GM12874 (cell line): ENCODE measurements around the gene CDC42EP3.

Source experiments
- TF ChIP-seq, protein P1 (sequence below): IDR thresholded peaks from 2 replicates; pipeline ENCODE4 v1.5.1; 2011; ENCODE audit warnings: low read depth, mild to moderate bottlenecking, control low read depth, low read length, moderate library complexity; ENCODE audit not compliant: insufficient read depth

Gene CDC42EP3

DNA sequence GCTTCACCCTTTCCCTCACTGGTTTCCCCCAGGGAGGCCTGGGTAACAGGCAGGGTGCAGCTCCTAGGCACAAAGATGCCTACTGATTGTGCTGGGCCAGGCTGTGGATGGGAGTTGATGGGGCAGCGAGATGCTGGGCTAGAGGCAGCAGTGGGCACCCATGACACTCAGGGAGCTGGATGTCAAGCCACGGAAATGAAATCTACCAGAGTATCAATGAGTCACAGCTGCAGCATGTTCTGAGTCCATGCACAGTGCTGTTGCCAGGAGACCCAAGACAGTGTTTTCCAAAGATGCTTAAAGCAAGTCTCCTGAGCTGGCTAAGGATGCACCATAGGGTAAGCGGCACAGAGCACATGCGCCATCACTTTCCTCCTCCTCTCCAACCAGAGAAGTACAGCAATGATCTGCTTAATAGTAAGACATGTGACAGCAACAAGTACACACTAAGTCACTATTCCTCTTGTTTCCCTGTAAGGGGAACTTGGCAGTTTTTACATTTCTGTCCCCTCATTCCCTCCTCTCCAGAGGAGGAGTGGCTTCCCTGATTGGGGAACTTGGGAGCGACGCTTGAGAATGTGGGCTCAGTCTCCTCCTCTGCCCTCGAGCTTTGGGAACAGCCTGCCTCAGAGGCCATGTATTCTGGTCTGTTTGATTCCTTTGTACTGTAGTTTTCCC lies 57.2 kb downstream of the CDC42EP3 start:
- TF ChIP-seq, protein P1, sequence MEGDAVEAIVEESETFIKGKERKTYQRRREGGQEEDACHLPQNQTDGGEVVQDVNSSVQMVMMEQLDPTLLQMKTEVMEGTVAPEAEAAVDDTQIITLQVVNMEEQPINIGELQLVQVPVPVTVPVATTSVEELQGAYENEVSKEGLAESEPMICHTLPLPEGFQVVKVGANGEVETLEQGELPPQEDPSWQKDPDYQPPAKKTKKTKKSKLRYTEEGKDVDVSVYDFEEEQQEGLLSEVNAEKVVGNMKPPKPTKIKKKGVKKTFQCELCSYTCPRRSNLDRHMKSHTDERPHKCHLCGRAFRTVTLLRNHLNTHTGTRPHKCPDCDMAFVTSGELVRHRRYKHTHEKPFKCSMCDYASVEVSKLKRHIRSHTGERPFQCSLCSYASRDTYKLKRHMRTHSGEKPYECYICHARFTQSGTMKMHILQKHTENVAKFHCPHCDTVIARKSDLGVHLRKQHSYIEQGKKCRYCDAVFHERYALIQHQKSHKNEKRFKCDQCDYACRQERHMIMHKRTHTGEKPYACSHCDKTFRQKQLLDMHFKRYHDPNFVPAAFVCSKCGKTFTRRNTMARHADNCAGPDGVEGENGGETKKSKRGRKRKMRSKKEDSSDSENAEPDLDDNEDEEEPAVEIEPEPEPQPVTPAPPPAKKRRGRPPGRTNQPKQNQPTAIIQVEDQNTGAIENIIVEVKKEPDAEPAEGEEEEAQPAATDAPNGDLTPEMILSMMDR = no peak

DNA sequence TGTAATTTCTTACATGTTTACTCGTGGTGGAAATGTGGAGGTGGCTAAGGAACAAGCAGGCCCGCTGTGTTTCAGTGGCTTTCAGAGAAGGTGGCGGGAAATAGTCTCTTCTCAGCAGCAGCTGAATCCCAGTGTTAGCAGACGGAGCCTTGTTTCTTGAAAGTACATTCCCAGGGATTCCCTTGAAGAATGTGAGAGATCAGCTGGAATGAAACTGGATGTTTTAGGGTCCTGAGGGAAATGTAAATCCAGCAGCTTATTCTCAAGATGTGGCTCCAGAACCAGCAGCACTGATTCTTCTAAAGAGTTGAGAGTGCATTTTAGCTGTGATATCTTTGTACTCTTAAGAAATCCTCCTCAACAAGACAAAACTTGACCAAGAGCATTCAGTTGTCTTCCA lies 59.1 kb downstream of the CDC42EP3 start:
- TF ChIP-seq, protein P1 = no peak

DNA sequence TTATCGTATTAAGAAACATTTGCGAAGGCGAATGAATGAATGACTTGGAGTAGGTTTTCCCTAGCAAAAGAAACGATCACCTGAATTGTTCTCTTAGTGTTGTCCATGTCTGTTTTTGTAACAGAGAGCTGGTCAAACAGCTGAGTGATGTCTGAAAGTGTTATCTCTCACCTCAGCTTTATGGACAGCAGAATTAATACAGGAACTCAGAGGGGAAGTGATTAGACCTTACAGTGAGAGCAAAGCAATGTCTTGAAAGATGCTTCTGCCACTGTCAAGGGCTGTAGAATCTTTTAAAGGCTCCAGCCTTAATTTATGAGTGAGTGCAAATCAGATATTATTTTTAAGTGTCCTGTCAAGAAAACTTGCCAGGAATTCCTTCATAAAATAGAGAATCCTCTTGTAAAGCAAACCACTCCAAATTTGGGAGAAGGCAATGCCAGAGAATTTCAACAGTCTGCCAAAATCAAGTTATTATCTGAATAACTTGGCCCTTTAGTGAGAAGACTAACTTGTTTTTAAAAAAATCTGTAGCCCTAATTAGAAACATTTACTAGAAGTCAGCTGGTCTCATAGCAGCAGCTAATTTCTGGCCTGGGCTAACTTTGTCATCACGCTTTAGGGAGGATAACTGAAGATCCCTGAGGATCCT lies 60.7 kb downstream of the CDC42EP3 start:
- TF ChIP-seq, protein P1 = no peak

DNA sequence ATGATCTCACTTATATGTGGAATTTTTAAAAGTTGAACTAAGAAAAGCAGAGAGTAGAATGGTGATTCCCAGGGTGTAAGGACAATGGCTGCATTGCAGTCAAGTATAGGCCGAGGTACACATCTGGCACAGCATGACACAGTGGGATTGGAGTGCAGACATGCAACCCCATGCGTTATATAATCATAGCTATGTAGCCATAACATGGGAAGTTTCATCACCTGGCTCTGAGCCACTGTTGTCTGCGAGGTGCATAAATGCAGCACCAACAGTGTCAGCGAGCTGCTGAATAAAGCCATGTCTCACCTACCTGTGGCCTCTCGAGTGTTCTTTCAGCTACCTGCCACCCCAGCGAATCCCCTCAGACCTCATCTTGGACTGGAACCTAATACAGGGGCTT lies 61.7 kb downstream of the CDC42EP3 start:
- TF ChIP-seq, protein P1 = no peak

DNA sequence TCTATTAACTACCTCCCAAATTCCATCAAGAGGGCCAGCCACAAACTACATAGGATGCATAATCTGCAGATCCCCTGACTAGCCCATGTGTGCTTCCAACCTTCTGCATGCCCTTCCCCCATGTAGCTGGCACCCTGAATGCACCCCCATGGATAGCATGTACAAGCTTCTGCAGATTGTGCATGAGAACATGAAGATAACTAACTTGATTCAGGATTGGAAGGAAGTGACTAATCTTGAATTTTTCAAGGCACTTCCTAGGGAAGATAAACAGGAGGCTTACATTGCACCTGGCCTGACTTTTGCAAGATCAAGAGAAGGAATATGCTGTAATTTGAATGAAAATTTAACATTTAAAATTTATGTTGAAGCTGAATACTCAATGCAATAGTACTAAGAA lies 66.7 kb downstream of the CDC42EP3 start:
- TF ChIP-seq, protein P1 = no peak

DNA sequence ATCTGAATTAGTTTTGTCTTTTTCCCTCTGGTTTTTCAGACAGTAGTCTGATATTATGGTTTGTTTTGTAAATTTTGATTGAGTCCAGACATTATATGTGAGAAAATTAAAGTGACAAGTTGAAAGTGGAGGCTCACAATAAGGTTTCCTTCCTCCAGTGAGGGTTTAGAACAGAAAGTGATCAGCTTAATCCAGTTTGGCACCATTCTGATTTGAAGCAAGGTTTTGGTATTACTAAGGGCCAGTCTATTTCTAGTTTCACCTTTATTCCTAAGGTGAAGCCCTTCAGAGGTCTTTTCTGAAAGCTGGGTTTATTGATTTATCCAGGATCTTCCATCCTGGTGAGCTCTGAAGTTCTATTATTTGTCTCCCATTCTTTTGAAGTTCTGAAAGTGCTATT lies 68.7 kb downstream of the CDC42EP3 start:
- TF ChIP-seq, protein P1 = no peak

DNA sequence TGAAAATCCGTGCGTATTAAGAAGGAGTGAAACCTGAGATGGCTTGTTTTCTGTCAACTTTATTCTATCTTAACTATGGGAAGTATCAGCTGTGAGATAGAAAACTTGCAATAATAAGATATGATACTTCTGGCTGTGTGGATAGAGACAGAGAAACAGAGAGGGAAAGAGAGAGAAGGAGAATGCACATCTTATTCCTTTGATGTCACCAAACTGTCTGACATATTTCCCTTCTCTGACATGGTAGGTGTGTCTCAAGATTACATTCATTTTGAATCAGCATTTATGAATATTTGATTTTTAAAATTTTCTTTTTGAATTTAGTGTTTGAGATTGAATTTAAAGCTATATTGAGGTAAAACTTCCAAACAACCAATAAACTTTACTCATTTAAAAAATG lies 69.4 kb downstream of the CDC42EP3 start:
- TF ChIP-seq, protein P1 = no peak
